HEK293 (cell line): Measurements from ENCODE around the gene PPP2CA.

Experiments
- AEBP2 ChIP-seq: fragments of 450-650 bp; formaldehyde crosslinking; IDR thresholded peaks from 2 replicates; pipeline ENCODE4 v1.5.1; 2016; ENCODE audit warnings: missing biosample characterization, missing genetic modification characterization, borderline replicate concordance
- BCL6B ChIP-seq: fragments of 450-650 bp; formaldehyde crosslinking; IDR thresholded peaks from 2 replicates; pipeline ENCODE4 v1.5.1; 2017; ENCODE audit warnings: missing biosample characterization, missing genetic modification characterization
- HOXA7 ChIP-seq: sonication (generic); formaldehyde crosslinking; IDR thresholded peaks from 2 replicates; pipeline ENCODE4 v1.8.1; 2022; ENCODE audit warnings: missing genetic modification reagents, borderline replicate concordance
- KLF16 ChIP-seq: fragments of 450-650 bp; formaldehyde crosslinking; IDR thresholded peaks from 2 replicates; pipeline ENCODE4 v1.5.1; 2017; ENCODE audit warnings: missing biosample characterization, missing genetic modification characterization
- MEIS1 ChIP-seq: sonication (generic); formaldehyde crosslinking; IDR thresholded peaks from 2 replicates; pipeline ENCODE4 v1.8.1; 2022; ENCODE audit warnings: missing genetic modification reagents, mild to moderate bottlenecking, borderline replicate concordance
- ZBTB10 ChIP-seq: fragments of 450-650 bp; formaldehyde crosslinking; IDR thresholded peaks from 2 replicates; pipeline ENCODE4 v1.5.1; 2016; ENCODE audit warnings: missing biosample characterization, missing genetic modification characterization
- ZBTB11 ChIP-seq: fragments of 450-650 bp; formaldehyde crosslinking; conservative IDR thresholded peaks from 2 replicates; pipeline ENCODE4 v1.5.1; 2016; ENCODE audit warnings: low read depth, missing biosample characterization, missing genetic modification characterization
- ZFHX2 ChIP-seq: fragments of 450-650 bp; formaldehyde crosslinking; conservative IDR thresholded peaks from 2 replicates; pipeline ENCODE4 v1.5.1; 2016; ENCODE audit warnings: missing biosample characterization, missing genetic modification characterization
- ZFP3 ChIP-seq: fragments of 450-650 bp; formaldehyde crosslinking; IDR thresholded peaks from 2 replicates; pipeline ENCODE4 v1.5.1; 2016; ENCODE audit warnings: low read depth, missing biosample characterization, missing genetic modification characterization
- ZNF157 ChIP-seq: fragments of 450-650 bp; formaldehyde crosslinking; IDR thresholded peaks from 2 replicates; pipeline ENCODE4 v1.5.1; 2016; ENCODE audit warnings: missing biosample characterization, missing genetic modification characterization
- ZNF214 ChIP-seq: fragments of 450-650 bp; formaldehyde crosslinking; IDR thresholded peaks from 2 replicates; pipeline ENCODE4 v1.5.1; 2017; ENCODE audit warnings: missing biosample characterization, mild to moderate bottlenecking, missing genetic modification characterization, borderline replicate concordance
- ZNF280D ChIP-seq: fragments of 450-650 bp; formaldehyde crosslinking; IDR thresholded peaks from 2 replicates; pipeline ENCODE4 v1.5.1; 2016; ENCODE audit warnings: missing biosample characterization, missing genetic modification characterization
- ZNF354C ChIP-seq: fragments of 450-650 bp; formaldehyde crosslinking; IDR thresholded peaks from 2 replicates; pipeline ENCODE4 v1.5.1; 2016; ENCODE audit warnings: missing biosample characterization, missing genetic modification characterization, low read depth, borderline replicate concordance
- ZNF48 ChIP-seq: fragments of 450-650 bp; formaldehyde crosslinking; IDR thresholded peaks from 2 replicates; pipeline ENCODE4 v1.5.1; 2016; ENCODE audit warnings: missing biosample characterization, missing genetic modification characterization
- ZNF544 ChIP-seq: fragments of 450-650 bp; formaldehyde crosslinking; IDR thresholded peaks from 2 replicates; pipeline ENCODE4 v1.5.0; 2017; ENCODE audit warnings: missing biosample characterization, missing genetic modification characterization
- ZNF623 ChIP-seq: fragments of 450-650 bp; formaldehyde crosslinking; IDR thresholded peaks from 2 replicates; pipeline ENCODE4 v1.5.1; 2016; ENCODE audit warnings: missing biosample characterization, missing genetic modification characterization
- ZNF639 ChIP-seq: fragments of 450-650 bp; formaldehyde crosslinking; IDR thresholded peaks from 2 replicates; pipeline ENCODE4 v1.5.1; 2016; ENCODE audit warnings: missing biosample characterization, missing genetic modification characterization
- ZNF776 ChIP-seq: fragments of 450-650 bp; formaldehyde crosslinking; IDR thresholded peaks from 2 replicates; pipeline ENCODE4 v1.5.0; 2017; ENCODE audit warnings: missing biosample characterization, missing genetic modification characterization, borderline replicate concordance
- ZNF777 ChIP-seq: fragments of 450-650 bp; formaldehyde crosslinking; IDR thresholded peaks from 2 replicates; pipeline ENCODE4 v1.5.1; 2017; ENCODE audit warnings: missing biosample characterization, missing genetic modification characterization, borderline replicate concordance
- ZSCAN4 ChIP-seq: fragments of 450-650 bp; formaldehyde crosslinking; IDR thresholded peaks from 2 replicates; pipeline ENCODE4 v1.5.1; 2017; ENCODE audit warnings: missing biosample characterization, missing genetic modification characterization

PPP2CA gene

GRCh38 chr5:134176511-134177368, 49.1 kb downstream of the PPP2CA start, which contains the start of gene SKP1 (continued):
- TF ChIP-seq ZNF777 (tag by site-specific recombination), result no peak
- TF ChIP-seq ZBTB11 (tag by site-specific recombination), result peak; percentile 29
- TF ChIP-seq ZNF280D (tag by site-specific recombination), result no peak
- TF ChIP-seq ZNF776 (tag by site-specific recombination), result no peak
- TF ChIP-seq ZNF214 (tag by site-specific recombination), result no peak
- TF ChIP-seq ZNF354C (tag by site-specific recombination), result no peak
- TF ChIP-seq ZFP3 (tag by site-specific recombination), result no peak
- no peak for TF ChIP-seq ZNF157 (tag by site-specific recombination)
- TF ChIP-seq ZNF623, result no peak
- no peak for TF ChIP-seq MEIS1
- 0 out of 2 replicates have a peak, but pooled peaks have one; percentile 31 for TF ChIP-seq ZBTB10 (tag by site-specific recombination)
- TF ChIP-seq KLF16, result peak; percentile 92
- peak; percentile 51; the same call in 1 of the 2 replicates for TF ChIP-seq ZFHX2 (tag by site-specific recombination)
- TF ChIP-seq AEBP2 (tag by site-specific recombination), result no peak
- peak; percentile 30; the same call in 1 of the 2 replicates for TF ChIP-seq ZNF639 (tag by site-specific recombination)
- no peak for TF ChIP-seq ZNF48 (tag by site-specific recombination)
- peak; percentile 95 for TF ChIP-seq ZSCAN4
- TF ChIP-seq BCL6B (tag by site-specific recombination), result no peak
- TF ChIP-seq HOXA7 (CRISPR knock-in tag), result 0 out of 2 replicates have a peak, but pooled peaks have one; percentile 76
- no peak for TF ChIP-seq ZNF544 (tag by site-specific recombination)
